HuH-7.5 (cell line): ENCODE measurements around the gene ARHGAP23.

Experiments
- DNase-seq: peaks from one replicate; pipeline ENCODE4 v3.0.0; 2011; ENCODE audit warnings: low spot score

The ARHGAP23 gene, protein sequence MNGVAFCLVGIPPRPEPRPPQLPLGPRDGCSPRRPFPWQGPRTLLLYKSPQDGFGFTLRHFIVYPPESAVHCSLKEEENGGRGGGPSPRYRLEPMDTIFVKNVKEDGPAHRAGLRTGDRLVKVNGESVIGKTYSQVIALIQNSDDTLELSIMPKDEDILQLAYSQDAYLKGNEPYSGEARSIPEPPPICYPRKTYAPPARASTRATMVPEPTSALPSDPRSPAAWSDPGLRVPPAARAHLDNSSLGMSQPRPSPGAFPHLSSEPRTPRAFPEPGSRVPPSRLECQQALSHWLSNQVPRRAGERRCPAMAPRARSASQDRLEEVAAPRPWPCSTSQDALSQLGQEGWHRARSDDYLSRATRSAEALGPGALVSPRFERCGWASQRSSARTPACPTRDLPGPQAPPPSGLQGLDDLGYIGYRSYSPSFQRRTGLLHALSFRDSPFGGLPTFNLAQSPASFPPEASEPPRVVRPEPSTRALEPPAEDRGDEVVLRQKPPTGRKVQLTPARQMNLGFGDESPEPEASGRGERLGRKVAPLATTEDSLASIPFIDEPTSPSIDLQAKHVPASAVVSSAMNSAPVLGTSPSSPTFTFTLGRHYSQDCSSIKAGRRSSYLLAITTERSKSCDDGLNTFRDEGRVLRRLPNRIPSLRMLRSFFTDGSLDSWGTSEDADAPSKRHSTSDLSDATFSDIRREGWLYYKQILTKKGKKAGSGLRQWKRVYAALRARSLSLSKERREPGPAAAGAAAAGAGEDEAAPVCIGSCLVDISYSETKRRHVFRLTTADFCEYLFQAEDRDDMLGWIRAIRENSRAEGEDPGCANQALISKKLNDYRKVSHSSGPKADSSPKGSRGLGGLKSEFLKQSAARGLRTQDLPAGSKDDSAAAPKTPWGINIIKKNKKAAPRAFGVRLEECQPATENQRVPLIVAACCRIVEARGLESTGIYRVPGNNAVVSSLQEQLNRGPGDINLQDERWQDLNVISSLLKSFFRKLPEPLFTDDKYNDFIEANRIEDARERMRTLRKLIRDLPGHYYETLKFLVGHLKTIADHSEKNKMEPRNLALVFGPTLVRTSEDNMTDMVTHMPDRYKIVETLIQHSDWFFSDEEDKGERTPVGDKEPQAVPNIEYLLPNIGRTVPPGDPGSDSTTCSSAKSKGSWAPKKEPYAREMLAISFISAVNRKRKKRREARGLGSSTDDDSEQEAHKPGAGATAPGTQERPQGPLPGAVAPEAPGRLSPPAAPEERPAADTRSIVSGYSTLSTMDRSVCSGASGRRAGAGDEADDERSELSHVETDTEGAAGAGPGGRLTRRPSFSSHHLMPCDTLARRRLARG (N-terminal part only)

DNA sequence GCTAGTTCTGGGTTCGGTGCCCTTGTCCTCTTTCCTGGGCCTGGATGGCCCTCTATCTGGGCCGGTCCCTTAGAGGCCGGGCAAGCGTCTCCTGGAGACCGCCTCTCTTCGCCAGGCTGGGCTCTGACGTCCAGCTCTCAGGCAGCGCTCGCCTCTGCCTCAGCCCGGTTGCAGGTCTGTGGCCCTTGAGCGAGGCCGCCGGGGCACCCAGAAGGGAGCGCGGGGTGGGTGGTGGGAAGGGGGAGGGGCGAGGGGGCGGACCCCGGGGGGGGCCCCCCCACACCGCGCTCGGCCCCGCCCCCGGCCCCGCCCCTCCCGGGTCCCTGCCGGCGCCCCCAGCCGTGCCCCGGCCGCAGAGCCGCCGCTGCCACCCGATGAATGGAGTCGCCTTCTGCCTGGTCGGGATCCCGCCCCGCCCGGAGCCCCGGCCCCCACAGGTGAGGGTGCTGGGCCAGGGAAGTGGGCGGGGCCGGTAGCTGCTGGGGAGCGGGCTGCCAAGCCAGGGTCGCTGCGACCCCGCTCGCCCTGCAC, at the start of gene ARHGAP23:
Gene ARHGAP23, plus strand, starts transcription at position 353 of the 531 bp plus-strand sequence. Its CDS starts 22 bp downstream, at position 375.
- DNase-seq = no peak

DNA sequence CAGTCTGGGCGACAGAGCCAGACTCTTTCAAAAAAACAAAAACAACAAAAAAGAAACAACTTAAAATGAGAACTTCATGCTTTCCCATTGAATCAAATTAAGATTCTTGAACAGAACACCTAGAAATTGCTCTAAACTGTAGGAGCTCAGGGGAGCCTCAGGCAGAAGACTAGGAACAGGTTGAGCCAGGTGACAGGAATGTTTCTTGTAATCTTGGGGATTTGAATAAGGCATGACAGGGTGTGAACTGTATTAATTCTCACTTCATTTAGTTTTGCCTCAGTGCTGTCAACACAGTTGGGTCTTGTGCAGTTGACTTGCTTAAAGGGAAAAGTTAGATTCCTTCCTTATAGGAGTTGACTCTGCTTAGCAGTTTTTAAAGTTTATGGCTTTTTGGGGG, 48.8 kb upstream of the ARHGAP23 start:
- DNase-seq = no peak

DNA sequence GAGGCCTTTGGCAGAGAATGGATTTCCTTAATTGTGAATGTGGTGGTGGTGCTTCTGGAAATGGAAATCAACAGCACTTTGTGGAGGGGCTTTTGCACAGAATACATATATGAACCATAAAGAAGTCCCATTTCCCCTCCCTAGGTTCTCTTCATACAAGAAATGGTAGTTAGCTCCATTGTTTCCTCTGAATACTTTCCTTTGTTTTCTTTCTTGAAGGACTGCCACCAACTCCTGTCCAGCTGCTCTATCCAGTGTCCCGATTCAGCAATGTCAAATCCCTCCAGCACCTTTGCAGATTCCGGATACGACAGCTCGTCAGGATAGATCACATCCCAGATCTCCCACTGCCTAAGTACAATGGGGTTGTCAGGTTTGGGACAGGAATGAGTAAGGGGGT, 33.2 kb upstream of the ARHGAP23 start:
- DNase-seq = no peak

DNA sequence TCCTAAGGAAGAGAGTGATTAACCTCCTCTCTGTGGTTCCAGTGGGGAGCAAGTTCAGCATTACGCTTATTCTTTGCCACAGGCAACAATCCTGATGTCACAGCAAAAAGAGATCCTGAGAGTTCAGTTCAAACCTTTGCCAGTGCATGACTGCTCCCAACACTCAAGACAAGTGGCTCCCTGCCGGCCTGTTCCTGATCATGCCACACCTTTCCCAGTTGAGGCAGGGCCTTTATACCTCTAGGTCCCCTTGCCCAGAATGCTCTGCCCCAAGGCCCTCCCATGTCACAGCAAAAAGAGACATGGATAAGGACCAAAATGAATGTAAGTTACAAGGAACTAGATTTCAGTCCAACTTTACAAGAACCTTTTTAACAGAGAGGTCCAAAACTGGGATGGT, 31.0 kb upstream of the ARHGAP23 start:
- DNase-seq = no peak

DNA sequence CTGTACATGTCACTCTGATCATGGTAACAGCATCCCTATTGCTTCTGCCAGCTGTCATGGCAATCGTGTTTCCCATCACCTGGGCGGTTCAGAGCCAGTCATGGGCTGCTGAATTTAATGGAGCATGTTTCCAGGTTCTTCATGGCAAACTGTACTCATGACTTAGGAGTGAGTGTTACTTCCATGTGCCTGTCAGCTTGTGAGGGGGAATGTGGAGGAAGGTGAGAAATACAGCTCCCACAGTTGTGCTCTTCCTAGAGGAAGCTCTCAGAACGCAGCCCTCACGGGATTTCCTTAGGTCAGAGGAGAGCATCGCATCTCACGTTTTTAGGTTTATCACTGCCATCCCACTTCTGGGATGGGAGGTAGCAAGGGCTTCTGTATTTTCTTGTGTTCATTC, 28.0 kb upstream of the ARHGAP23 start:
- no peak for DNase-seq

GRCh38 chr17:38401459-38401858, 26.8 kb upstream of the ARHGAP23 start:
- DNase-seq = no peak

DNA sequence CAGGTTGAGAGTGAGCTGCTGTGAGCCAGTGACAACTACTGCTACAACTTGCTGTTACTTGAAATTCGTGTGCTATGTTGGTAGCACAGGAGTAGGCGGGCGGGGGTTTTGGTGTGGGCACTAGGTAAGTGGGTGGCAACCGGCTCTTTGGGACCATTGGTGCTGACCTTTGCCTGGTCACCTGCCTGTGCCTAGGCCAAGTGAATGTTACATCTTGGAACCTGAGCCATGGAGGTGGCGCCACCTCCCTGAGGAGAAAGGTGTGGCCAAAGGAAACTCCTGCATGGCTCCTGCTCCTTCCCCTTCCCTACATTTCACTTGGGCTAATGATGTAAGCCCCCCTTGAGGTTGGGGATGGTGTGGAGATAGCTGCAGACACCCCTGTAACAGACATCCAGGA, 25.4 kb upstream of the ARHGAP23 start:
- no peak for DNase-seq

GRCh38 chr17:38403491-38403890, 24.8 kb upstream of the ARHGAP23 start:
- no peak for DNase-seq

DNA sequence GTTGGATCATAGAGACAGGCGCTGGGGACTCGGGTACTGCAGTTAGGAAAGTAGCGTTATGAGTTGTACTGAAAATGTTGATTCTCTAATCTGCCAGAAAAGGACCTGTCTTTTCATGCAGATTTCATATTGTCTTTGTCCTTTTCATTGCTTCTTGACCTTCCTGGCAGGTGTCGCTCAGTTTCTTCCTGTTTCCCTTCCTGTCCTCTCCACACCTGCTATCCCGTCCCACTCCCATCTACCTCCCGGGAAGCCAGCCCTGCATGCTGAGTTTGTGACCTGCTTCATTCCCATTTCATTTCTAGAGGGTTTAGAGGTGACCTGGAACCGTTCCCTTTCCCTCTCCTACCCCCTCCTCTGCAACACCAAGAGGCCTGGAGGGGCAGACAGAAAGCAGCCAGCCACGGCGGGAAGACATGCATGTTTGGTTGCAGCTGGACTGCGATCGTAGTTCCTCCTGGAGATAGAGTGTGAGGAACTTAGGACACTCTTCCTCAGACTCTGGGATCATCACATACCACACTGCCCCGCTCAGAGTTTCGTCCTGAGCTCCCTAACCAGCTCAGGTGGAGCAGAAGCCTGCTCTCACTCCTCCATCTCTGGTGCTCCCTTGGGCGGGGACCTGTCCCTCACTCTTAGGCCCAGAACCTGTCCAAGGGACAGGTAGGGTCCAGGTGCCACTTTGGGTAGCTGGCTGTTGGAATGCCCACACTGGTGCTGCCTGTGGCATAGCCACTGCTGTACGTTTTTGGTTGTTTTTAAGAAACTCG, 23.9 kb upstream of the ARHGAP23 start:
- no peak for DNase-seq

GRCh38 chr17:38405654-38406053, 22.6 kb upstream of the ARHGAP23 start:
- no peak for DNase-seq

GRCh38 chr17:38410201-38410600, 18.1 kb upstream of the ARHGAP23 start:
- no peak for DNase-seq

DNA sequence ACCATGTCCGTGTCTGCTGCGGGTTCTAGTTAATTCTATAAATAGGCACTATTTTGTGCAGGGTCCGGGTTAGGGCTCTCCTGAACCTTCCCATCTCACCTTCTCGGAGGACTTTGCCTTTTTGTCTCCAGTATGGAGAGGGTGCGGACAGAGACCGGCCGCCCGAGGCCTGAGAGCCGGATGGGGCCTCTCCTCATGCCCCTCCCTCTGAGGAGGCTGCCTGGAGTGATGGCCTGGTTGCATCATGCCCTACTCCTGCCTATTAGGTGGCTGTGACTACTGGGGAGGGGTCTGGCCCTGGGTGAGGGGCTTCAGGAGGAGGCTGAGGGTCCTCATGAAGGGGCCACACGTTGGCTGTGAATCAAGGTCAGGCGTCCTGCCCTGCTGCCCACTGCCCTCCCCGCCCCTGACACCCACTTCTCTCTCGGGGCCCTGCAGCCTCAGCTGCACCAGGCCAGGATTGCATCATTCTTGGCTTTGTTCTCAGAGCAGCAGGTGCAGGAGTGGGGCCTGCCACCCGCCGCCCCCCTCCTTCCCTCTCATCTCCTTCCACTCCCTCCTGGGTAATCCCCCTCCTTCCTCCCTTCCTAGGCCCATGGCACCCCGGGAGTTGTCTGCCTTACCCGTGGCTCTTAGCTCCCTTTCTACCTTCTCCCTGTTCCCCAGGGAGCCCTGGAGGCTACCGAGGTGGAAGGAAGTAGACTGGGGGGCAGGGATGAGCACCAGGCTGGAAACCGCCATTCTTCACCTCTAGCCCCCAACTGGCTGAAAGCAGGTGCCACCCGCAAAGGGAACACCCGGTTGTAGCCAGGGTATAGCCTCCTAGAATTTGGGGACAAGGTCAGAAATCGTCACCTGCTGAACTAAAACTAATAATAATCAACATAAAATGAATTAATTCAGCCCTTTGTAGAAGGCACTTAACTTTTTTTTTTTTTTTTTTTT, 12.7 kb upstream of the ARHGAP23 start:
- peak; percentile 65 for DNase-seq

DNA sequence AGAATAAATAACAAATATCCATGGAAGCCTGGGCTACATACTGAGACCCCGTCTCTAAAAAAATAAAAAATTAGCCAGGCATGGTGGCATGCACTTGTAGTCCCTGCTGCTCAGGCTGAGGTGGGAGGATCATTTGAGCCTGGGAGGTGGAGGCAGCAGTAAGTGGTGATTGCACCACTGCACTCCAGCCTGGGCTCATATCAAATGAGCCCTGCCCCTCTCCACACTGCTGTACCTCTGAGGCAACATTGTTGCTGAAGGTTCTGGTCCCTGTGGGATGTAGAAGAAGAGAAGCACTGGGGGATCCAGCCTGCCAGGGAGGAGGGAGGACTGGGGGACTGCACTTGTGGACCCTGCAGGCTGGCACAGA, 11.4 kb upstream of the ARHGAP23 start:
- DNase-seq = no peak

GRCh38 chr17:38417210-38417951, 10.9 kb upstream of the ARHGAP23 start:
- DNase-seq = no peak

- DNase-seq = no peak
Measured at GRCh38 chr17:38418062-38418692, 10.1 kb upstream of the ARHGAP23 start.

DNA sequence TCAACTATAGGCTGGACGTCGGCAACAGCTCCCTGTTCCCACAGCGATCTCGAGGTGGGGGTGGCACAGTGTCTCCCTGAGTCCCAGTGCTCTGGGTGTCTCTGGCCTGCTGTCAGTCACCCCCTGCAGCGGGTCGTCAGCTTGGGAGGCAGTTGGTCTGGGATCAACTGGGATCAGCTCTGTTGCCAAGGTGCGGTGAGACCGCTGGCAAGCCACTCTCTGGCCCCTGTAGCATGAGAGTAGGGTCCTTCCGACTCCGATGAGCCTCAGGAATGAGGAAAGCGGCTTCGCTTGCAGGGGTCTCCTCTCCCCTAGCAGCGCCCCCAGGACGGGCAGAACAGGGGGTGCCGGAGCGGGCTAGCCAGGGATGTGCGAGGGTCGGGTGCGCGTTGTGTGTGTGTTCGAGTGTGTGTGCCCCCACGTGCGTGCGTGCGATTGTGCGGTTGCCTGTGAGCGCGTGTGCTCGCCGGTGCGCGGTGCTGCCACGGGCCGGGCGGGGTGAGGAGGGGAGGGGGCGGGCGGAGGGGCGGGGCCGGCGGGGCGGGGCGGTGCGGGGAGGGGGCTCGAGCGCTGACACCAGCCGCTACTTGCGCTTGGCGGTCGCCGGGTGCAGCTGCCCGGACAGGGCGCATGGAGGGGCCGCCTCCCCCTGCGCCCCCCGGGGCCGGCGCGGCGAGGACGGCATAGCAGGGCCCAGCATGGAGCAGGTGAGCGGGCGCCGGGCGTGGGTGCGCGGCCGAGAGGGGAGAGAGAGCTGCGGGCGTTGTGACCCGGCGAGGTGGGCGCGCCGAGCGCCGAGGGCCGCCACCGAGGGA, 9.4 kb upstream of the ARHGAP23 start:
- DNase-seq = no peak

- no peak for DNase-seq
Measured at GRCh38 chr17:38419508-38419981, 8.7 kb upstream of the ARHGAP23 start.

DNA sequence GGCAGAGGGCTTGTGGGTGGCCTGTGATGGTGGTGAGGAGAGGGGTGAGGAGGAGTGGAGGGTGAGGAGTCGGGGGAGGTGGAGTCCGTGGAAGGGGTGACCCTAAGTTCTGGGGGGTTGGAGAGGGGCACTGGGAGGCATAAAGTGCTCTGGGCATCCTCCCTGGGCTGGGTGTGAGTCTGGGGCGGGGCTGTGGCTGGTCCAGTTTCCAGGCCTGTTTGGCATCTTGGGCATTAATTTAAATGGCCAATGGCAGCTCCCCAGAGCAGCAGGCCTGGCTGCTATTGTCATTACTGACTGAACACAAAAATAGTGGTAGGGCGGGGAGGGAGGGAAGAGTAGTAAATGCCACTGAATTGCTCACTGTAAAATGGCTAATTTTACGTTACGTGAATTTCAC, 7.7 kb upstream of the ARHGAP23 start:
- DNase-seq = no peak
